OCI-LY3 (cell line): ENCODE results near the gene VRK2.

ENCODE experiments used
- H2AFZ ChIP-seq: fragments of 200-600, 300-600 bp; shearing (Covaris generic); 2 replicates; pipeline ENCODE4 v1.6.0; 2014; ENCODE audit warnings: antibody characterized with exemption, low read depth, low read length
- H3K27ac ChIP-seq: fragments of 200-600, 300-600 bp; sonication (generic); 2 replicates; pipeline ENCODE4 v1.5.1; 2014; ENCODE audit warnings: mild to moderate bottlenecking, low read length, moderate library complexity, mixed read lengths
- H3K27me3 ChIP-seq: fragments of 200-600, 300-600 bp; sonication (generic); 2 replicates; pipeline ENCODE4 v1.6.1; 2014; ENCODE audit warnings: low read depth, low read length, mixed read lengths
- H3K36me3 ChIP-seq: fragments of 200-600, 300-600 bp; sonication (generic); replicated peaks from 2 replicates; pipeline ENCODE3; 2014; ENCODE audit warnings: low read depth, low read length, mixed read lengths
- H3K4me1 ChIP-seq: fragments of 300-600, 200-600 bp; sonication (generic); 2 replicates; pipeline ENCODE4 v1.6.1; 2014; ENCODE audit warnings: low read length, mixed read lengths
- H3K4me2 ChIP-seq: fragments of 200-600, 300-600 bp; sonication (generic); 2 replicates; pipeline ENCODE4 v1.6.1; 2014; ENCODE audit warnings: low read length, mixed read lengths
- H3K4me3 ChIP-seq: fragments of 300-600, 200-600 bp; sonication (generic); 2 replicates; pipeline ENCODE4 v1.5.1; 2014; ENCODE audit warnings: antibody characterized with exemption, mild to moderate bottlenecking, low read length, moderate library complexity
- H3K79me2 ChIP-seq: fragments of 300-600, 200-600 bp; shearing (Covaris generic); 2 replicates; pipeline ENCODE4 v1.6.1; 2014; ENCODE audit warnings: mild to moderate bottlenecking, low read length, mixed read lengths
- H3K9ac ChIP-seq: fragments of 300-600, 200-600 bp; shearing (Covaris generic); 2 replicates; pipeline ENCODE4 v1.6.0; 2014; ENCODE audit warnings: mild to moderate bottlenecking, low read length, moderate library complexity
- H3K9me3 ChIP-seq: fragments of 200-600, 300-600 bp; shearing (Covaris generic); 2 replicates; pipeline ENCODE4 v1.6.1; 2014; ENCODE audit warnings: low read length, mixed read lengths; ENCODE audit not compliant: insufficient read depth
- H4K20me1 ChIP-seq: fragments of 200-600, 300-600 bp; sonication (generic); 2 replicates; pipeline ENCODE4 v1.6.1; 2016; ENCODE audit warnings: low read length, mixed read lengths; ENCODE audit not compliant: insufficient read depth
- CTCF ChIP-seq: fragments of 200-600, 300-600 bp; sonication (generic); IDR thresholded peaks from 2 replicates; pipeline ENCODE4 v1.5.1; 2014; ENCODE audit warnings: antibody characterized with exemption, low read length, low read depth
- EZH2phosphoT487 ChIP-seq: fragments of 200-600 bp; shearing (Covaris generic); IDR thresholded peaks from 2 replicates; pipeline ENCODE4 v1.6.1; 2018; ENCODE audit warnings: antibody characterized with exemption, mixed run types, low read depth

VRK2 gene

GRCh38 chr2:58067001-58067400 is 20.4 kb downstream of the VRK2 start:
- Histone ChIP-seq H3K4me3 (no peak overlapping the region), H2AFZ (no peak overlapping the region), H3K9ac (no peak overlapping the region), H3K79me2 (peaks cover 4% of the 10 kb centered on the region; the same call in 1 of the 2 replicates), H3K27ac (no peak overlapping the region), H3K36me3 (peaks cover 26% of the 10 kb centered on the region), H3K4me1 (peaks cover 4% of the 10 kb centered on the region; the same call in 1 of the 2 replicates), H3K9me3 (no peaks in the 10 kb centered on the region; the same call in 1 of the 2 replicates), H4K20me1 (no peaks in the 10 kb centered on the region), H3K27me3 (no peaks in the 10 kb centered on the region), H3K4me2 (no peak overlapping the region)
- TF ChIP-seq EZH2phosphoT487: no peak
- no peak for TF ChIP-seq CTCF

- Histone ChIP-seq H3K27me3 (no peaks in the 10 kb centered on the region), H4K20me1 (no peaks in the 10 kb centered on the region), H3K36me3 (peaks cover 36% of the 10 kb centered on the region), H3K27ac (no peak overlapping the region), H3K4me1 (peaks cover 8% of the 10 kb centered on the region), H3K79me2 (peaks cover 4% of the 10 kb centered on the region; the same call in 1 of the 2 replicates), H3K9ac (no peak overlapping the region), H3K9me3 (no peaks in the 10 kb centered on the region; the same call in 1 of the 2 replicates), H3K4me3 (no peak overlapping the region), H2AFZ (no peak overlapping the region), H3K4me2 (no peak overlapping the region)
- no peak for TF ChIP-seq EZH2phosphoT487
- TF ChIP-seq CTCF: no peak
Observed at GRCh38 chr2:58070765-58071164, 24.2 kb downstream of the VRK2 start.

- Histone ChIP-seq H3K4me3 (no peak overlapping the region), H3K9ac (no peak overlapping the region), H3K4me2 (no peak overlapping the region), H3K79me2 (peaks cover 4% of the 10 kb centered on the region; the same call in 1 of the 2 replicates), H3K4me1 (peaks cover 8% of the 10 kb centered on the region), H4K20me1 (no peaks in the 10 kb centered on the region), H3K27me3 (no peaks in the 10 kb centered on the region), H3K27ac (no peak overlapping the region), H3K36me3 (peaks cover 36% of the 10 kb centered on the region), H2AFZ (no peak overlapping the region), H3K9me3 (no peaks in the 10 kb centered on the region; the same call in 1 of the 2 replicates)
- no peak for TF ChIP-seq EZH2phosphoT487
- no peak for TF ChIP-seq CTCF
Observed at GRCh38 chr2:58072102-58072501, 25.5 kb downstream of the VRK2 start.

- no peak overlapping the region for H3K4me3 ChIP-seq
- no peaks in the 10 kb centered on the region for H4K20me1 ChIP-seq
- H3K36me3 ChIP-seq: peaks cover 36% of the 10 kb centered on the region
- peaks cover 4% of the 10 kb centered on the region; the same call in 1 of the 2 replicates for H3K79me2 ChIP-seq
- H2AFZ ChIP-seq: no peak overlapping the region
- no peaks in the 10 kb centered on the region; the same call in 1 of the 2 replicates for H3K9me3 ChIP-seq
- H3K4me1 ChIP-seq: peaks cover 8% of the 10 kb centered on the region
- H3K4me2 ChIP-seq: no peak overlapping the region
- no peak overlapping the region for H3K9ac ChIP-seq
- TF ChIP-seq EZH2phosphoT487 (no peak), CTCF (no peak)
- H3K27me3 ChIP-seq: no peaks in the 10 kb centered on the region
- H3K27ac ChIP-seq: no peak overlapping the region
Observed at GRCh38 chr2:58073008-58073407, 26.4 kb downstream of the VRK2 start.
